Measurements from ENCODE around the gene PPM1B. TPM values are rescaled to one million over a fixed set of nuclear protein-coding genes. Genes with fewer than 3 reads are reported as not detected.
"Not testable (repeated sequence)": the region's sequence is repeated elsewhere in the genome, so short reads cannot be mapped to it uniquely, and the experiment has no call there.

Gene PPM1B
- total RNA-seq, 2 donors from 2014 or later: 50.8 to 77.9 TPM

GRCh38 chr2:44126106-44126797 lies 42.4 kb upstream of the PPM1B start:
- H3K9ac ChIP-seq (ENCODE audit: low read depth in 2 of 2, low read length in 2 of 2): no peak overlapping the region
- no peaks in the 10 kb centered on the region for H3K36me3 ChIP-seq
- no peaks in the 10 kb centered on the region for H3K27me3 ChIP-seq
- no peak overlapping the region for H3K27ac ChIP-seq
- intact Hi-C loops (cut with DNase I): no loop called here
- no peaks in the 10 kb centered on the region for H3K9me3 ChIP-seq
- no peak for TF ChIP-seq CTCF (IDR thresholded peaks at IDR 0.05)
- no peak for DNase-seq
- H3K4me1 ChIP-seq: no peaks in the 10 kb centered on the region
- no peak overlapping the region for H3K4me3 ChIP-seq

- no peak overlapping the region for H3K4me3 ChIP-seq
- no peaks in the 10 kb centered on the region for H3K36me3 ChIP-seq
- H3K9ac ChIP-seq (ENCODE audit: low read depth in 2 of 2, low read length in 2 of 2): no peak overlapping the region
- no peak overlapping the region for H3K27ac ChIP-seq
- no peaks in the 10 kb centered on the region for H3K4me1 ChIP-seq
- no peak for TF ChIP-seq CTCF (IDR thresholded peaks at IDR 0.05)
- intact Hi-C loops (cut with DNase I): no loop called here
- H3K27me3 ChIP-seq: no peaks in the 10 kb centered on the region
- no peak for DNase-seq
- no peaks in the 10 kb centered on the region for H3K9me3 ChIP-seq
These were observed 38.2 kb upstream of the PPM1B start for GRCh38 chr2:44130441-44130840.

GRCh38 chr2:44131177-44131576 lies 37.5 kb upstream of the PPM1B start:
- Histone ChIP-seq H3K27ac (no peak overlapping the region), H3K9me3 (no peaks in the 10 kb centered on the region), H3K4me3 (no peak overlapping the region), H3K36me3 (no peaks in the 10 kb centered on the region), H3K4me1 (no peaks in the 10 kb centered on the region), H3K9ac (ENCODE audit: low read depth in 2 of 2, low read length in 2 of 2) (no peak overlapping the region), H3K27me3 (no peaks in the 10 kb centered on the region)
- TF ChIP-seq CTCF (IDR thresholded peaks at IDR 0.05): no peak
- DNase-seq: no peak
- intact Hi-C loops (cut with DNase I): no loop called here

GRCh38 chr2:44133602-44134001 lies 35.1 kb upstream of the PPM1B start:
- H3K9ac ChIP-seq (ENCODE audit: low read depth in 2 of 2, low read length in 2 of 2); intact Hi-C loops (cut with DNase I); H3K9me3 ChIP-seq; DNase-seq; H3K27me3 ChIP-seq; H3K27ac ChIP-seq; H3K36me3 ChIP-seq; H3K4me3 ChIP-seq; H3K4me1 ChIP-seq: not testable (repeated sequence)

GRCh38 chr2:44134848-44135247 lies 33.8 kb upstream of the PPM1B start:
- TF ChIP-seq CTCF (IDR thresholded peaks at IDR 0.05): no peak
- intact Hi-C loops (cut with DNase I): no loop called here
- Histone ChIP-seq H3K4me3 (no peak overlapping the region), H3K36me3 (no peaks in the 10 kb centered on the region), H3K4me1 (no peaks in the 10 kb centered on the region), H3K27me3 (no peaks in the 10 kb centered on the region), H3K9ac (ENCODE audit: low read depth in 2 of 2, low read length in 2 of 2) (no peak overlapping the region), H3K27ac (no peak overlapping the region), H3K9me3 (no peaks in the 10 kb centered on the region)
- no peak for DNase-seq

GRCh38 chr2:44135296-44135695 lies 33.4 kb upstream of the PPM1B start:
- intact Hi-C loops (cut with DNase I): no loop called here
- DNase-seq: no peak
- no peak for TF ChIP-seq CTCF (IDR thresholded peaks at IDR 0.05)

More at GRCh38 chr2:44135296-44135695, 33.4 kb upstream of the PPM1B start:
- H3K27me3 ChIP-seq: no peaks in the 10 kb centered on the region
- no peaks in the 10 kb centered on the region for H3K9me3 ChIP-seq
- no peak overlapping the region for H3K9ac ChIP-seq (ENCODE audit: low read depth in 2 of 2, low read length in 2 of 2)
- H3K4me3 ChIP-seq: no peak overlapping the region
- no peaks in the 10 kb centered on the region for H3K4me1 ChIP-seq
- H3K27ac ChIP-seq: no peak overlapping the region
- no peaks in the 10 kb centered on the region for H3K36me3 ChIP-seq
